Brain microvascular endothelial cell (primary cell): ENCODE data around the gene ELANE.
"Not testable (repeated sequence)": the region's sequence is repeated elsewhere in the genome, so short reads cannot be mapped to it uniquely, and the experiment has no call there.

Source experiments
- DNase-seq: peaks from one replicate; pipeline ENCODE4 v3.0.0-alpha.2; 2020
- H3K27ac ChIP-seq: fragments of 250-450 bp; sonication (Bioruptor Pico); 2 replicates; pipeline ENCODE4 v1.5.1; 2020; ENCODE audit warnings: mild to moderate bottlenecking, moderate library complexity
- H3K27me3 ChIP-seq: fragments of 250-450 bp; sonication (Bioruptor Pico); replicated peaks from 2 replicates; pipeline ENCODE4 v1.5.1; 2020; ENCODE audit warnings: mild to moderate bottlenecking
- H3K36me3 ChIP-seq: fragments of 250-450 bp; sonication (Bioruptor Pico); replicated peaks from 2 replicates; pipeline ENCODE4 v1.5.1; 2020; ENCODE audit warnings: mild to moderate bottlenecking
- H3K4me3 ChIP-seq: 2 replicates; pipeline ENCODE4 v1.5.1; 2011; ENCODE audit warnings: low read depth, mild to moderate bottlenecking, control low read depth, low read length, moderate library complexity
- CTCF ChIP-seq: IDR thresholded peaks from 2 replicates; pipeline ENCODE4 v1.5.1; 2011; ENCODE audit warnings: low read depth, mild to moderate bottlenecking, moderate library complexity, low read length, control low read depth, inconsistent platforms; ENCODE audit errors: missing control alignments
- in situ Hi-C: cut with HindIII; loops from 2 replicates; pipeline ENCODE4 v1.10.0; 2017; ENCODE audit warnings: low sequenced_read_pairs, low pct_ligation_motif_present

The ELANE gene

DNA sequence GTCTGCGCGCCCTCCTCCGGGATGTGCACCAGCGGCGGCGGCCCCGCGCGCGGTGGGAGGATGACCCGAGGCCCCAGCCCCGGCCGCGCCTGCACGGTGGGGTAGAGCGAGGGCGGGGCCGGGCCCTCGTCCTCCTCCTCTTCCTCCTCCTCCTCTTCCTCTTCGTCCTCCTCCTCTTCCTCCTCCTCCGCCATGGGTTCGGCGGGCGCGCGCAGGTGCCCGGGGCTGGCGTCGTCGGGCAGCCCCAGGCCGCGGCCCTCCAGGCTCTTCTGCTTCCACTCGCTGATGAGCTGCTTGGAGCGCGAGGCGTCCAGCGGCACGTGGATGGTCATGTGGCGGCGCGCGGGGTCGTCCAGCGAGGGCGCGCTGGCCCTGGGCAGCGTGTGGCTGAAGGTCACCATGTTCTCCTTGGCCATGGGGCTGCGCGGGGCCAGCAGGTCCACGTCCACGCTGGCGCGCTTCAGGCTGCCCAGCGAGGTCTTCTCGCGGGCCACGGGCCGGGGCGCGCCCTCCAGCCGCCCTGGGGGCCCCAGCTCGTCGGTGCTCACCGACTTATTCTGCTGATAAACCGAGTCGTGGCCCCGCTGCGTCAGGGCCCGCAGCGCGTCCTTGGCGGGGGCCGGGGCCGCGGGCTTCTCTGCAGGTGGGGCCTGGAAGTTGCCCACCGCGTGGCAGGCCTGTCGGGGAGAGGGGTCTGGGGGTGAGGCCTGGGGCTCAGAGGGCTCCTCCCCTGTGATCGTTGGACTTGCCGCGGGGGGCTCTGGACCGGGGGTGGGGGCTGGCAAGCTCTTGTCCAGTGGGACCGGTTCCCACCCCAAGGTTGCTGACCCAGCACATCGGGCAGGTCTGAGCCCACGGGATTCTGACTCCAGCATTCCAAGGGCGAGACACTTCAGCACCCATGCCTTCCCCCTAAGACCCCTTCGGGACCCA is 38.6 kb upstream of the ELANE start:
- in situ Hi-C loops, result no loop called here
- no peak for DNase-seq
- no peak overlapping the region for H3K4me3 ChIP-seq
- H3K36me3 ChIP-seq, result peaks cover 58% of the 10 kb centered on the region
- TF ChIP-seq CTCF, result no peak
- no peak overlapping the region for H3K27ac ChIP-seq
- no peaks in the 10 kb centered on the region for H3K27me3 ChIP-seq

DNA sequence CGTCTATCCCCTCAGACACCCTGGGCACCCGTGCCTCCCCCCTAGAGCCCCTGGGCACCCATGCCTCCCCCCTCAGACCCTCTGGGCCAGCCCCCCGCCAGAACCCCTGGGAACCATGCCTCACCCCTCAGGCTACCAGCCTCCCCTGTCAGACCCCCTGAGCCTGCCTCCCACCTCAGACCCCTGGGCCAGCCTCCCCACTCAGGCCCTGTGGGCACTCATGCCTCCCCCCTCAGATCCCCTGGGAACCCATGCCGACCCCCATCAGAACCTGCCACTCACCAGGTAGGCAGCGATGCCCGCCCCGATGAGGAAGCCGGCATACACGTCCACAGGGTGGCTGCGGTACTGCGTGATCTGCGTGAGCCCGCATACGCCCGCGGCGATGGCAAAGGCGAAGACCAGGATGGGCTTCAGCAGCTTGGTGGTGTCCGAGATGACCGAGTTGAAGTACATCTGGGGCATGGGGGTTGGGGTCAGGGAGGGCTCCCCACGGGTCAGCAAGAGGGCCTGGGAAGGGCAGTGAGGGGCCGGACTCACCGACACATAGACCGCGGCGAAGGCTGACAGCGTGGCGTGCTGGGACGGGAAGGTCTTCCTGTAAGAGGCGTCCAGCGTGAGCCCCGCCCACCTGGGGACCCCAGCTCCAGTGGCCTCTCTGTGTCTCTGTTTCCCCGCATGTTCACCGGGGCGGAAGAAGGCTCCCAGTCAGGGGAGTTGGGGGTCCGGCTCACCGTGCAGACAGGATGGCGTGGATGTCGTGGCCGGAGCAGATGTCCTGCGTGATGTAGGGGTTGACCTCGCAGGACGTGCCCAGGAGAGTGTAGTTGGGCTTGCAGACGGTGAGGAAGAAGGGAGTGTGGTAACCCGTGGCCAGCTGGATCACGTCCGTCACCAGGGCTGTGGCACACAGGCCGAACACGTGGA is 37.7 kb upstream of the ELANE start:
- TF ChIP-seq CTCF, result no peak
- H3K27ac ChIP-seq, result no peak overlapping the region
- H3K4me3 ChIP-seq, result no peak overlapping the region
- in situ Hi-C loops, result no loop called here
- H3K36me3 ChIP-seq, result peaks cover 49% of the 10 kb centered on the region
- DNase-seq, result no peak
- no peaks in the 10 kb centered on the region for H3K27me3 ChIP-seq

DNA sequence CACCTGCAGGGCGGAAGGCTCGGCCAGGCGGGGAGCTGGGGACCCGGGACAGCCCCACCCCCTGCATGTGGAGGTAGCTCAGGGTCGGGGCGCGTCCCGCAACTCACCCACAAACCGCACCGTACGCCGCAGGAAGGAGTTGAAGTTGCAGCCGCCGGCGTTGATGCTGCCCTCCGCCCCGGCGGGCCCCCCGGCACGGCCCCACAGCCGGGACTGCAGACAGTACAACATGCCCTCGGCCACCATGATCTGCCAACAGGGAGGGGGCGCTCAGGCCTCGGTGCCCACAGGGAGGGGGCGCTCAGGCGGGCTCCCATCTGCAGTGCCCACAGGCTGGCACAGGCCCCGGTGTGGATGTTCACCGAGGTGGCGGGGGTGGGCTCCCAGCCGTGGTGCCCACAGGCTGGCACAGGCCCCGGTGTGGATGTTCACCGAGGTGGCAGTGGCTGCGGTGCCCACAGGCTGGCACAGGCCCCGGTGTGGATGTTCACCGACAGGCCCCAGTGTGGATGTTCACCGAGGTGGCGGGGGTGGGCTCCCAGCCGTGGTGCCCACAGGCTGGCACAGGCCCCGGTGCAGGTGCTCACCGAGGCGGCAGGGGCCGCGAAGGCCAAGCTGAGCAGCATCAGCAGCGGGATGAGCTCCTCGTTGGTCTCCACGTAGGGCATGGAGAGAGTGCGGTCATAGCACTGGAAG is 36.9 kb upstream of the ELANE start:
- no peak for TF ChIP-seq CTCF
- DNase-seq, result no peak
- Histone ChIP-seq H3K27me3 (no peaks in the 10 kb centered on the region), H3K36me3 (peaks cover 41% of the 10 kb centered on the region), H3K4me3 (no peak overlapping the region), H3K27ac (no peak overlapping the region)
- in situ Hi-C loops, result no loop called here

DNA sequence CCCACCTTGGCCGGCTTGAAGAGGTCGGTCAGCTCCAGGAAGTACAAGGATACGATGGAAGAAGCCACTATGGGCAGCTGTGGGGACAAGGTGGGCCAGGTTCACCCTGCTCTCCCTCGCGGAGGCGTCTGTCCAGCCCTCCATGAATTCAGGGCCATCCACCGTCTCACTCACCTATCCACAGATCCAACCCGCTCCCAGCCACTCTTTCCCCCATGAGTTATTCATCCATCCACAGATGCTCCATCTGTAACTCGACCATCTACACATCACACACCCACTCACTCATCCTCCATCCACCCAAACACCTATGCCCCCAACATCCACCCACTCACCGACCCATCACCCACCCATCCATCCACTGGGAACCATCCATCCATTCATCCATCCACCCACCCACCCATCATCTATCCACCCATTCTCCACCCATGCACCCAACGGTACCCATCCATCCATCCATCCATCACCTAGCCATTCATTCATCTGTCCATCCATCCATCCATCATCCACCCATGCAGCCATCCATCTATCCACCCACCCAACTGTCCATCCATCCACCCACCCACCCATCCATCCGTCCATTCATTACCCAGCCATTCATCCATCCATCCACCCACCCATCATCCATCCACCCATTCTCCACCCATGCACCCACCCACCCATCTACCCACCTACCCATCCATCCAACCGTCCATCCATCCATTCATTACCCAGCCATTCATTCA is 36.2 kb upstream of the ELANE start:
- DNase-seq, result no peak
- Histone ChIP-seq H3K27me3 (no peaks in the 10 kb centered on the region), H3K4me3 (no peak overlapping the region), H3K27ac (no peak overlapping the region), H3K36me3 (peaks cover 34% of the 10 kb centered on the region)
- in situ Hi-C loops, result no loop called here
- TF ChIP-seq CTCF, result no peak

DNA sequence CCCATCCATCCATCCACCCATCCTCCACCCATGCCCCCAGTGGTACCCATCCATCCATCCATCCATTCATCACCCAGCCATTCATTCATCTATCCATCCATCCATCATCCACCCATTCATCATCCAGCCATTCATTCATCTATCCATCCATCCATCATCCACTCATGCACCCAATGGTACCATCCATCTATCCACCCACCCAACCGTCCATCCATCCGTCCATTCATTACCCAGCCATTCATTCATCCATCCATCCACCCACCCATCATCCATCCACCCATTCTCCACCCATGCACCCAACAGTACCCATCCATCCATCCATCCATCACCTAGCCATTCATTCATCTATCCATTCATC is 35.6 kb upstream of the ELANE start:
- no peaks in the 10 kb centered on the region for H3K27me3 ChIP-seq
- no peak overlapping the region for H3K4me3 ChIP-seq
- no peak for TF ChIP-seq CTCF
- no peak for DNase-seq
- H3K27ac ChIP-seq, result no peak overlapping the region
- in situ Hi-C loops, result no loop called here
- peaks cover 28% of the 10 kb centered on the region for H3K36me3 ChIP-seq

DNA sequence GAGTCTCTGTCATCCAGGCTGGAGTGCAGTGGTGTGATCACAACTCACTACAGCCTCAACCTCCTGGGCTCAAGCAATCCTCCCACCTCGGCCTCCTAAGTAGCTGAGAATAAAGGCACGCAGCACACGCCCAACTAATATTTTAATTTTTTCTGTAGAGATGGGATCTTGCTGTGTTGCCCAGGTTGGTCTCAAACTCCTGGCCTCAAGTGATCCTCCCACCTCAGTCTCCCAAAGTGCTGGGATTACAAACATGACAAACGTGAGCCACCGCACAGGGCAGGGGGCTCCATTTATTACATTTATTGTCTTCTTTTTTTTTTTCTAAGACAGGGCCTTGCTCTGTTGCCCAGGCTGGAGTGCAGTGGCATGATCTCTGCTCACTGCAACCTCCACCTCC is 31.9 kb upstream of the ELANE start:
- H3K27ac ChIP-seq, H3K36me3 ChIP-seq, DNase-seq, in situ Hi-C loops, H3K4me3 ChIP-seq, H3K27me3 ChIP-seq: not testable (repeated sequence)
